Nephron (organoid): ENCODE measurements around the gene CCSER1.

Experiments used
- H3K27ac Mint-ChIP-seq, 3 experiments: 2 replicates each; pipeline ENCODE4 v1.8.0; 2020; ENCODE audit warnings: mixed read lengths in 3 of 3, mild to moderate bottlenecking in 2 of 3, moderate library complexity in 1 of 3
- H3K27me3 Mint-ChIP-seq: 2 replicates; pipeline ENCODE4 v1.8.0; 2021; ENCODE audit warnings: low read depth, mild to moderate bottlenecking, moderate library complexity, mixed read lengths
- H3K36me3 Mint-ChIP-seq: 2 replicates; pipeline ENCODE4 v1.8.0; 2020; ENCODE audit warnings: low read depth, mixed read lengths
- H3K4me1 Mint-ChIP-seq: 2 replicates; pipeline ENCODE4 v1.8.0; 2020; ENCODE audit warnings: mixed read lengths
- H3K4me3 Mint-ChIP-seq, 3 experiments: 2 replicates each; pipeline ENCODE4 v1.8.0; 2020; ENCODE audit warnings: mild to moderate bottlenecking in 3 of 3, mixed read lengths in 3 of 3, moderate library complexity in 2 of 3
- H3K9me3 Mint-ChIP-seq: 2 replicates; pipeline ENCODE4 v1.8.0; 2020; ENCODE audit warnings: mixed read lengths
- CTCF ChIP-seq, 3 experiments: fragments of 200-600 bp; sonication (generic); IDR thresholded peaks; one replicate each; pipeline ENCODE4 v1.5.0; 2021; ENCODE audit warnings: antibody characterized with exemption in 3 of 3; ENCODE audit not compliant: unreplicated experiment in 3 of 3

CCSER1 gene

GRCh38 chr4:90105274-90105673 lies 21.9 kb upstream of the CCSER1 start:
- Mint-ChIP-seq H3K4me3 (no peak overlapping the region), H3K36me3 (no peaks in the 10 kb centered on the region), H3K27ac (no peak overlapping the region), H3K4me1 (no peaks in the 10 kb centered on the region), H3K27me3 (peaks cover 4% of the 10 kb centered on the region), H3K9me3 (no peaks in the 10 kb centered on the region)
- TF ChIP-seq CTCF (IDR thresholded peaks at IDR 0.05; ENCODE audit: unreplicated experiment in 3 of 3): no peak

GRCh38 chr4:90112715-90113114 lies 14.5 kb upstream of the CCSER1 start:
- H3K9me3 Mint-ChIP-seq: no peaks in the 10 kb centered on the region
- no peaks in the 10 kb centered on the region for H3K4me1 Mint-ChIP-seq
- H3K36me3 Mint-ChIP-seq: no peaks in the 10 kb centered on the region
- H3K27ac Mint-ChIP-seq: no peak overlapping the region
- TF ChIP-seq CTCF (IDR thresholded peaks at IDR 0.05; ENCODE audit: unreplicated experiment in 3 of 3): no peak
- H3K4me3 Mint-ChIP-seq: no peak overlapping the region
- H3K27me3 Mint-ChIP-seq: no peaks in the 10 kb centered on the region

GRCh38 chr4:90113881-90114457 lies 13.2 kb upstream of the CCSER1 start:
- TF ChIP-seq CTCF (IDR thresholded peaks at IDR 0.05; ENCODE audit: unreplicated experiment in 3 of 3): no peak
- Mint-ChIP-seq H3K36me3 (no peaks in the 10 kb centered on the region), H3K27ac (no peak overlapping the region), H3K9me3 (no peaks in the 10 kb centered on the region), H3K4me3 (no peak overlapping the region), H3K4me1 (no peaks in the 10 kb centered on the region), H3K27me3 (no peaks in the 10 kb centered on the region)

GRCh38 chr4:90118527-90119195 lies 8.5 kb upstream of the CCSER1 start:
- H3K9me3 Mint-ChIP-seq: no peaks in the 10 kb centered on the region
- no peak for TF ChIP-seq CTCF (IDR thresholded peaks at IDR 0.05; ENCODE audit: unreplicated experiment in 3 of 3)
- no peaks in the 10 kb centered on the region for H3K4me1 Mint-ChIP-seq
- H3K27me3 Mint-ChIP-seq: peaks cover 5% of the 10 kb centered on the region
- H3K36me3 Mint-ChIP-seq: no peaks in the 10 kb centered on the region
- H3K4me3 Mint-ChIP-seq: no peak overlapping the region
- H3K27ac Mint-ChIP-seq: no peak overlapping the region

- Mint-ChIP-seq H3K9me3 (no peaks in the 10 kb centered on the region), H3K27me3 (peaks cover 18% of the 10 kb centered on the region), H3K36me3 (no peaks in the 10 kb centered on the region), H3K4me1 (no peaks in the 10 kb centered on the region), H3K4me3 (no peak overlapping the region), H3K27ac (no peak overlapping the region)
- TF ChIP-seq CTCF (IDR thresholded peaks at IDR 0.05; ENCODE audit: unreplicated experiment in 3 of 3): no peak
Observed at GRCh38 chr4:90120037-90120436, 7.2 kb upstream of the CCSER1 start.

GRCh38 chr4:90120815-90121214 lies 6.4 kb upstream of the CCSER1 start:
- Mint-ChIP-seq H3K9me3 (no peaks in the 10 kb centered on the region), H3K4me1 (no peaks in the 10 kb centered on the region), H3K27me3 (peaks cover 26% of the 10 kb centered on the region)

More at GRCh38 chr4:90120815-90121214, 6.4 kb upstream of the CCSER1 start:
- no peaks in the 10 kb centered on the region for H3K36me3 Mint-ChIP-seq
- no peak overlapping the region for H3K27ac Mint-ChIP-seq
- no peak overlapping the region for H3K4me3 Mint-ChIP-seq
- no peak for TF ChIP-seq CTCF (IDR thresholded peaks at IDR 0.05; ENCODE audit: unreplicated experiment in 3 of 3)
